22Rv1 (cell line): ENCODE results near the gene EVA1A.

Experiments
- ZFX ChIP-seq: fragments of 450-650 bp; IDR thresholded peaks from 2 replicates; pipeline ENCODE4 v1.6.1; 2017; ENCODE audit warnings: antibody characterized with exemption, borderline replicate concordance
- TF ChIP-seq, protein P1 (sequence below): fragments of 450-650 bp; IDR thresholded peaks from 2 replicates; pipeline ENCODE4 v1.5.1; 2017; ENCODE audit warnings: mild to moderate bottlenecking

DNA sequence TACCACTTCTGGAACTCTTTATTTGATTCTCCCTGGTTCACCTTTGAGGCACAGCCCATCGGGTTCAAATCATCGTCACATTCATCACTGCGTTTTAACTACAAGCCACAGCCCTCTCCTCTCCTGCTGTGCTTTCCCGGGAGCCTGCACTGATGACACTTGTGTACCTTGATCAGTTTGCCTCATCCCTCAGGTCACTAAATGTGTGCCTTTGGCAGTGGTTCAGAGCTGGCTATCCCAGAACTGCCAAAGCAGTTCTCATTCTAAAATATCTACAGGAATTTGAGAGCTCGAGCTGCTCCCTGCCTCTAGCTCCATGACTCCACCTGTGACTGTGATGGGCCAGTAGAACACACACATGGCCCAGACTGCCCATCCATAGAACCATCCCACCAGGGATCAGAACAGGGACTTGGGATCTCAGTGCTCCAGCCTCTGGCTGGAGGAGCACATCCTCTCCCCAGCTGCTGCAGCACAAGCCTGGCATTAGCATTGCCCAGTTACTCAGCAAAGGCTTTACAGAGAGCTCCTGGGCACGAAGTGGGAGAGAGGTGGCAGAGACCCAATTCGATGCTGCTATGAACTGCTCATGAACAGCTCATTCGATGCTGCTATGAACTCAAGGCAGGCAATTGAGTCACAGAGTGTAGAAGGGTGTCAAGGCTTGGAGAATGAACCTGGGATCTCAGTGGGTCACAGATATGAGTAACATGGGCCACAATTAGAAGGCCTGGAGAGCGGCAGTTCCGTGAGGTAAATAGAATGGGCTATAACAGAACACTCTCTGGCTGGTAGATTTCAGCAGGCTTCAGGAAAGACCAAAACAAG lies 41.9 kb downstream of the EVA1A start:
- TF ChIP-seq, protein P1, sequence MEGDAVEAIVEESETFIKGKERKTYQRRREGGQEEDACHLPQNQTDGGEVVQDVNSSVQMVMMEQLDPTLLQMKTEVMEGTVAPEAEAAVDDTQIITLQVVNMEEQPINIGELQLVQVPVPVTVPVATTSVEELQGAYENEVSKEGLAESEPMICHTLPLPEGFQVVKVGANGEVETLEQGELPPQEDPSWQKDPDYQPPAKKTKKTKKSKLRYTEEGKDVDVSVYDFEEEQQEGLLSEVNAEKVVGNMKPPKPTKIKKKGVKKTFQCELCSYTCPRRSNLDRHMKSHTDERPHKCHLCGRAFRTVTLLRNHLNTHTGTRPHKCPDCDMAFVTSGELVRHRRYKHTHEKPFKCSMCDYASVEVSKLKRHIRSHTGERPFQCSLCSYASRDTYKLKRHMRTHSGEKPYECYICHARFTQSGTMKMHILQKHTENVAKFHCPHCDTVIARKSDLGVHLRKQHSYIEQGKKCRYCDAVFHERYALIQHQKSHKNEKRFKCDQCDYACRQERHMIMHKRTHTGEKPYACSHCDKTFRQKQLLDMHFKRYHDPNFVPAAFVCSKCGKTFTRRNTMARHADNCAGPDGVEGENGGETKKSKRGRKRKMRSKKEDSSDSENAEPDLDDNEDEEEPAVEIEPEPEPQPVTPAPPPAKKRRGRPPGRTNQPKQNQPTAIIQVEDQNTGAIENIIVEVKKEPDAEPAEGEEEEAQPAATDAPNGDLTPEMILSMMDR, result no peak
- no peak for TF ChIP-seq ZFX
